Liver (tissue), 9 donors: ENCODE measurements around the gene ITPKB. TPM values are rescaled to one million over a fixed set of nuclear protein-coding genes. Genes with fewer than 3 reads are reported as not detected.

Experiments used
- DNase-seq: peaks from one replicate; pipeline ENCODE4 v3.0.0-alpha.2; 2017; ENCODE audit warnings: low spot score
- H3K27ac ChIP-seq, 2 donors: one replicate each; pipeline ENCODE4 v1.7.0; 2013; ENCODE audit warnings: inconsistent platforms in 2 of 2, low read length in 2 of 2, control low read depth in 1 of 2, low read depth in 1 of 2, mild to moderate bottlenecking in 1 of 2
- H3K27me3 ChIP-seq, 4 donors: one replicate each; pipeline versions ENCODE4 v1.6.1 to v1.7.0; 2013; ENCODE audit warnings: low read length in 3 of 4, inconsistent platforms in 1 of 4, mild to moderate bottlenecking in 1 of 4, moderate library complexity in 1 of 4; ENCODE audit not compliant: control insufficient read depth in 4 of 4, insufficient read depth in 4 of 4
- H3K36me3 ChIP-seq, 4 donors: one replicate each; pipeline versions ENCODE4 v1.6.1 to v1.7.0; 2013; ENCODE audit warnings: low read length in 3 of 4, mild to moderate bottlenecking in 3 of 4, low read depth in 1 of 4, moderate library complexity in 1 of 4; ENCODE audit not compliant: control insufficient read depth in 4 of 4, insufficient read depth in 3 of 4
- H3K4me1 ChIP-seq, 4 donors: one replicate each; pipeline versions ENCODE4 v1.6.1 to v1.7.0; 2013; ENCODE audit warnings: low read length in 3 of 4, mild to moderate bottlenecking in 3 of 4, moderate library complexity in 1 of 4; ENCODE audit not compliant: control insufficient read depth in 4 of 4, insufficient read depth in 4 of 4
- H3K4me3 ChIP-seq, 3 donors: one replicate each; pipeline versions ENCODE4 v1.6.1 to v1.7.0; 2013; ENCODE audit warnings: low read length in 3 of 3, control low read depth in 1 of 3, low read depth in 1 of 3, mild to moderate bottlenecking in 1 of 3
- H3K9ac ChIP-seq, 2 donors: one replicate each; pipeline ENCODE4 v1.7.0; 2013; ENCODE audit warnings: low read length in 2 of 2, mild to moderate bottlenecking in 2 of 2, moderate library complexity in 2 of 2, control low read depth in 1 of 2, low read depth in 1 of 2
- H3K9me3 ChIP-seq, 4 donors: one replicate each; pipeline versions ENCODE4 v1.6.1 to v1.7.0; 2013; ENCODE audit warnings: low read length in 3 of 4; ENCODE audit not compliant: control insufficient read depth in 4 of 4
- CTCF ChIP-seq: fragments of 150-350 bp; IDR thresholded peaks from 2 replicates; pipeline ENCODE4 v1.5.1; 2017; ENCODE audit warnings: improper control_type of control experiment, low read depth, low read length; ENCODE audit not compliant: missing input control
- EGR1 ChIP-seq, 2 donors: IDR thresholded peaks; 2 replicates each; pipeline ENCODE4 v1.6.1; 2016 to 2018; ENCODE audit warnings: antibody characterized with exemption in 2 of 2, low read depth in 2 of 2
- FOXA1 ChIP-seq: IDR thresholded peaks from 2 replicates; pipeline ENCODE4 v1.6.1; 2016; ENCODE audit warnings: antibody characterized with exemption
- FOXA2 ChIP-seq: IDR thresholded peaks from 2 replicates; pipeline ENCODE4 v1.6.1; 2016; ENCODE audit warnings: antibody characterized with exemption
- HNF4A ChIP-seq, 2 donors: conservative IDR thresholded peaks; 2 replicates each; pipeline ENCODE4 v1.6.1; 2016; ENCODE audit warnings: antibody characterized with exemption in 2 of 2, mild to moderate bottlenecking in 2 of 2
- HNF4G ChIP-seq: IDR thresholded peaks from 2 replicates; pipeline ENCODE4 v1.6.1; 2016; ENCODE audit warnings: antibody characterized with exemption
- JUND ChIP-seq, 2 donors: IDR thresholded peaks; 2 replicates each; pipeline ENCODE4 v1.6.1; 2016; ENCODE audit warnings: antibody characterized with exemption in 2 of 2
- NR2F2 ChIP-seq: IDR thresholded peaks from 2 replicates; pipeline ENCODE4 v1.6.1; 2016; ENCODE audit warnings: antibody characterized with exemption
- RAD21 ChIP-seq, 2 donors: IDR thresholded peaks; 2 replicates each; pipeline ENCODE4 v1.6.1; 2016; ENCODE audit warnings: antibody characterized with exemption in 2 of 2, mild to moderate bottlenecking in 2 of 2
- RXRA ChIP-seq, 2 donors: IDR thresholded peaks; 2 replicates each; pipeline ENCODE4 v1.6.1; 2017 to 2018; ENCODE audit warnings: antibody characterized with exemption in 2 of 2, mild to moderate bottlenecking in 1 of 2
- SP1 ChIP-seq: IDR thresholded peaks from 2 replicates; pipeline ENCODE4 v1.6.1; 2018; ENCODE audit warnings: antibody characterized with exemption, mild to moderate bottlenecking
- TAF1 ChIP-seq: conservative IDR thresholded peaks from 2 replicates; pipeline ENCODE4 v1.6.1; 2016; ENCODE audit warnings: antibody characterized with exemption, mild to moderate bottlenecking
- YY1 ChIP-seq: IDR thresholded peaks from 2 replicates; pipeline ENCODE4 v1.6.1; 2016; ENCODE audit warnings: antibody characterized with exemption, mild to moderate bottlenecking
- WGBS: extraction: QIAGEN DNeasy Blood & Tissue Kit; methylation state at CpG from one replicate; pipeline ENCODE4 v1.1.7; 2013; 5-methylcytosine and 5-hydroxymethylcytosine counted together
- polyA plus RNA-seq, 2 donors: library from polyadenylated mRNA; stranded (reverse) in 1 of 2; unstranded in 1 of 2; fragments of 200-250 nt in 1 of 2; fragments of >200 nt in 1 of 2; fragmentation: Nextera tagmentation in 1 of 2; extraction: Ambion mirVana in 1 of 2; gene quantifications; one replicate each; pipeline versions ENCODE4 v1.2.1 to v1.2.3, GENCODE V29; 2013 to 2015
- total RNA-seq, 2 donors: library from RNA; depleted of rRNA; stranded (reverse); fragments of >200 nt; gene quantifications; one replicate each; pipeline ENCODE4 v1.2.3, GENCODE V29; 2014
- TF ChIP-seq, protein P1 (sequence below): IDR thresholded peaks from 2 replicates; pipeline ENCODE4 v1.6.1; 2016; ENCODE audit warnings: antibody characterized with exemption
- TF ChIP-seq, protein P2 (sequence below): IDR thresholded peaks from 2 replicates; pipeline ENCODE4 v1.6.1; 2016; ENCODE audit warnings: antibody characterized with exemption
- TF ChIP-seq, protein P3 (sequence below): IDR thresholded peaks from 2 replicates; pipeline ENCODE4 v1.6.1; 2016; ENCODE audit warnings: antibody characterized with exemption, mild to moderate bottlenecking
- TF ChIP-seq, protein P4 (sequence below): IDR thresholded peaks from 2 replicates; pipeline ENCODE4 v1.6.1; 2016; ENCODE audit warnings: antibody characterized with exemption
- donor health status: healthy.
- donor health status: healthy.
- donor health status: healthy.
- donor health status: healthy.
- donor health status: healthy.

Gene ITPKB
- total and polyA plus RNA-seq, 4 donors = 0.61 to 5.8 (median 3.7) TPM

- Histone ChIP-seq H3K27ac (no peak overlapping the region), H3K36me3 (no peaks in the 10 kb centered on the region), H3K27me3 (peaks cover 0 to 2% (median 0%) of the 10 kb centered on the region in 4 donors), H3K9ac (no peak overlapping the region), H3K4me3 (no peak overlapping the region), H3K9me3 (no peaks in the 10 kb centered on the region), H3K4me1 (no peaks in the 10 kb centered on the region)
- 92% methylated on average over 7 of the region's 7 CpGs for WGBS
- DNase-seq = no peak
- TF ChIP-seq RXRA (IDR thresholded peaks at IDR 0.05) = no peak
- no peak for TF ChIP-seq EGR1 (IDR thresholded peaks at IDR 0.05; ENCODE audit: low read depth in 2 of 2)
- TF ChIP-seq HNF4A (conservative IDR thresholded peaks at IDR 0.05) = no peak
- TF ChIP-seq CTCF = no peak
- TF ChIP-seq, protein P1, sequence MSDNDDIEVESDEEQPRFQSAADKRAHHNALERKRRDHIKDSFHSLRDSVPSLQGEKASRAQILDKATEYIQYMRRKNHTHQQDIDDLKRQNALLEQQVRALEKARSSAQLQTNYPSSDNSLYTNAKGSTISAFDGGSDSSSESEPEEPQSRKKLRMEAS = no peak
- TF ChIP-seq RAD21 (IDR thresholded peaks at IDR 0.05) = no peak
- TF ChIP-seq FOXA2 = no peak
- TF ChIP-seq FOXA1 = no peak
- TF ChIP-seq, protein P2, sequence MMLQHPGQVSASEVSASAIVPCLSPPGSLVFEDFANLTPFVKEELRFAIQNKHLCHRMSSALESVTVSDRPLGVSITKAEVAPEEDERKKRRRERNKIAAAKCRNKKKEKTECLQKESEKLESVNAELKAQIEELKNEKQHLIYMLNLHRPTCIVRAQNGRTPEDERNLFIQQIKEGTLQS = no peak
- TF ChIP-seq JUND (IDR thresholded peaks at IDR 0.05) = no peak
- TF ChIP-seq, protein P3, sequence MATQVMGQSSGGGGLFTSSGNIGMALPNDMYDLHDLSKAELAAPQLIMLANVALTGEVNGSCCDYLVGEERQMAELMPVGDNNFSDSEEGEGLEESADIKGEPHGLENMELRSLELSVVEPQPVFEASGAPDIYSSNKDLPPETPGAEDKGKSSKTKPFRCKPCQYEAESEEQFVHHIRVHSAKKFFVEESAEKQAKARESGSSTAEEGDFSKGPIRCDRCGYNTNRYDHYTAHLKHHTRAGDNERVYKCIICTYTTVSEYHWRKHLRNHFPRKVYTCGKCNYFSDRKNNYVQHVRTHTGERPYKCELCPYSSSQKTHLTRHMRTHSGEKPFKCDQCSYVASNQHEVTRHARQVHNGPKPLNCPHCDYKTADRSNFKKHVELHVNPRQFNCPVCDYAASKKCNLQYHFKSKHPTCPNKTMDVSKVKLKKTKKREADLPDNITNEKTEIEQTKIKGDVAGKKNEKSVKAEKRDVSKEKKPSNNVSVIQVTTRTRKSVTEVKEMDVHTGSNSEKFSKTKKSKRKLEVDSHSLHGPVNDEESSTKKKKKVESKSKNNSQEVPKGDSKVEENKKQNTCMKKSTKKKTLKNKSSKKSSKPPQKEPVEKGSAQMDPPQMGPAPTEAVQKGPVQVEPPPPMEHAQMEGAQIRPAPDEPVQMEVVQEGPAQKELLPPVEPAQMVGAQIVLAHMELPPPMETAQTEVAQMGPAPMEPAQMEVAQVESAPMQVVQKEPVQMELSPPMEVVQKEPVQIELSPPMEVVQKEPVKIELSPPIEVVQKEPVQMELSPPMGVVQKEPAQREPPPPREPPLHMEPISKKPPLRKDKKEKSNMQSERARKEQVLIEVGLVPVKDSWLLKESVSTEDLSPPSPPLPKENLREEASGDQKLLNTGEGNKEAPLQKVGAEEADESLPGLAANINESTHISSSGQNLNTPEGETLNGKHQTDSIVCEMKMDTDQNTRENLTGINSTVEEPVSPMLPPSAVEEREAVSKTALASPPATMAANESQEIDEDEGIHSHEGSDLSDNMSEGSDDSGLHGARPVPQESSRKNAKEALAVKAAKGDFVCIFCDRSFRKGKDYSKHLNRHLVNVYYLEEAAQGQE = no peak
- TF ChIP-seq SP1 = no peak
- TF ChIP-seq, protein P4, sequence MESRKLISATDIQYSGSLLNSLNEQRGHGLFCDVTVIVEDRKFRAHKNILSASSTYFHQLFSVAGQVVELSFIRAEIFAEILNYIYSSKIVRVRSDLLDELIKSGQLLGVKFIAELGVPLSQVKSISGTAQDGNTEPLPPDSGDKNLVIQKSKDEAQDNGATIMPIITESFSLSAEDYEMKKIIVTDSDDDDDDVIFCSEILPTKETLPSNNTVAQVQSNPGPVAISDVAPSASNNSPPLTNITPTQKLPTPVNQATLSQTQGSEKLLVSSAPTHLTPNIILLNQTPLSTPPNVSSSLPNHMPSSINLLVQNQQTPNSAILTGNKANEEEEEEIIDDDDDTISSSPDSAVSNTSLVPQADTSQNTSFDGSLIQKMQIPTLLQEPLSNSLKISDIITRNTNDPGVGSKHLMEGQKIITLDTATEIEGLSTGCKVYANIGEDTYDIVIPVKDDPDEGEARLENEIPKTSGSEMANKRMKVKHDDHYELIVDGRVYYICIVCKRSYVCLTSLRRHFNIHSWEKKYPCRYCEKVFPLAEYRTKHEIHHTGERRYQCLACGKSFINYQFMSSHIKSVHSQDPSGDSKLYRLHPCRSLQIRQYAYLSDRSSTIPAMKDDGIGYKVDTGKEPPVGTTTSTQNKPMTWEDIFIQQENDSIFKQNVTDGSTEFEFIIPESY = no peak
- no peak for TF ChIP-seq HNF4G
- TF ChIP-seq YY1 = no peak
- no peak for TF ChIP-seq TAF1
- TF ChIP-seq NR2F2 = no peak
Measured at GRCh38 chr1:226754097-226754496, 15.0 kb upstream of the ITPKB start.

DNA sequence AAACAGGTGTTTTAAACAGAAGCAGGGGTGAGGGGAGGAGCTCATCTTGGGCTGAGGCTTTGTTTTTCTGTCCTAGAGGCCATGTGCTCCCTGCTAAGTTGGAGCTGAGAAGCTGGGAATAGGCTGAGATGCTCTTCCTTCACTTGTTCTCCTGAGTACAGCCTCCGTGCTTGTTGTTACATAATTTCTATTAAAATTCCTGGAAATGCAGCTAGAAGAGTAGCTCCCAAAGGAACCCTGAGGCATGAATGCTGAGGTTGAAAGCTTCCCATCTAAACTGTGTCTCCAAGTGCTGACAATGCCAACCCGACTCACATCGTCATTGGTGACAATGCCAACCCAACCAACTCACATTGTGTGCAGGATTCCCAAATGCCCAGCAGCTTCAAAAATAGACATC lies 12.6 kb upstream of the ITPKB start:
- H3K9me3 ChIP-seq = no peaks in the 10 kb centered on the region
- H3K36me3 ChIP-seq = no peaks in the 10 kb centered on the region
- 83% methylated on average over 3 of the region's 3 CpGs for WGBS
- H3K9ac ChIP-seq = no peak overlapping the region
- TF ChIP-seq, protein P4 = no peak
- no peak overlapping the region for H3K4me3 ChIP-seq
- H3K27ac ChIP-seq = no peak overlapping the region
- no peak for DNase-seq
- H3K4me1 ChIP-seq = no peaks in the 10 kb centered on the region
- peaks cover 0 to 2% (median 0%) of the 10 kb centered on the region in 4 donors for H3K27me3 ChIP-seq
